ENCODE measurements around the gene S100B. TPM values are rescaled to one million over a fixed set of nuclear protein-coding genes. Genes with fewer than 3 reads are reported as not detected.

The S100B gene
- total and polyA plus RNA-seq, 2 experiments from 2014 or later: not detected

DNA sequence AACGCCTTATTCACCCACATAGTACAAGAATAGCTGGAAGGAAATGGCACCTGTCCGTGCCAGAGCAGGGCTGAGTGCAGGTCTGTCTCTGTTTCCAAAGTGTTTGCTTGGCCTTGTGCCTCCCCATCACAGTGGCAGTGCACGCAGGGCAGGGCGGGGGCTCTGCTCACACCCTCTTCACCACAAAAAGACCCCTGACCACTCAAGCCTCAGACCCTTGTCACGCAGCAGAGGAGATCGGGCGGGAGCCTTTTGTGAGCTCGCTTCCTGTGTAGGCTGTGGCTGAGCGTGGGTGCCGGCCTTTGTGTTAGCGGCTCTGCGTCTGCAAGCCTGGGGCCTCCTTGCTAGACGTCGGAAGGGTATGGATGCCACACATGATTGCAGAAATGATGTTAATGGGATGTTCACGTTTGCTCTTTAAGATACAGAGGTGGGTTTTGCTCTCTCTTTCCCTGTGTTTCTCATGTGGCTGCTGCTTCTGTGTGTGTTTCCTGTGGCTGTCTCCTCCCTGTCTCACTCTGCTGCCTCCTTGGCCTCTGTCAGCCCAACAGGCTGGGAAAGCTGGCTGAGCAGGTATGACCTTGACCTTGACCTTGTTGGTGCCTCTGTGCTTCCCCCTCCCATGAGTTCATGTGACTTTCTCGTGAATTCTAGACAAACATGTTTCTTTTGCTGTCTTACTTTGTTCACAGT lies 45.4 kb downstream of the S100B start:
- Histone ChIP-seq H4K20me1 (ENCODE audit: insufficient read depth, poor library complexity, severe bottlenecking) (no peaks in the 10 kb centered on the region), H2AFZ (no peak overlapping the region), H3K36me3 (replicated peaks; ENCODE audit: insufficient read depth, low read depth) (no peaks in the 10 kb centered on the region), H3K27ac (no peak overlapping the region), H3K79me2 (no peaks in the 10 kb centered on the region), H3K9me2 (replicated peaks; ENCODE audit: insufficient read depth) (no peaks in the 10 kb centered on the region), H3K9me3 (ENCODE audit: low read depth) (no peaks in the 10 kb centered on the region), H3K4me1 (ENCODE audit: insufficient read depth) (no peaks in the 10 kb centered on the region), H3K4me3 (no peak overlapping the region), H3K27me3 (no peaks in the 10 kb centered on the region), H3K4me2 (no peak overlapping the region)
- TF ChIP-seq EZH2phosphoT487 (IDR thresholded peaks at IDR 0.05; ENCODE audit: low read depth, severe bottlenecking, unreplicated experiment): no peak
- TF ChIP-seq EZH2 (IDR thresholded peaks at IDR 0.05; ENCODE audit: borderline replicate concordance): no peak
- TF ChIP-seq, protein P1, sequence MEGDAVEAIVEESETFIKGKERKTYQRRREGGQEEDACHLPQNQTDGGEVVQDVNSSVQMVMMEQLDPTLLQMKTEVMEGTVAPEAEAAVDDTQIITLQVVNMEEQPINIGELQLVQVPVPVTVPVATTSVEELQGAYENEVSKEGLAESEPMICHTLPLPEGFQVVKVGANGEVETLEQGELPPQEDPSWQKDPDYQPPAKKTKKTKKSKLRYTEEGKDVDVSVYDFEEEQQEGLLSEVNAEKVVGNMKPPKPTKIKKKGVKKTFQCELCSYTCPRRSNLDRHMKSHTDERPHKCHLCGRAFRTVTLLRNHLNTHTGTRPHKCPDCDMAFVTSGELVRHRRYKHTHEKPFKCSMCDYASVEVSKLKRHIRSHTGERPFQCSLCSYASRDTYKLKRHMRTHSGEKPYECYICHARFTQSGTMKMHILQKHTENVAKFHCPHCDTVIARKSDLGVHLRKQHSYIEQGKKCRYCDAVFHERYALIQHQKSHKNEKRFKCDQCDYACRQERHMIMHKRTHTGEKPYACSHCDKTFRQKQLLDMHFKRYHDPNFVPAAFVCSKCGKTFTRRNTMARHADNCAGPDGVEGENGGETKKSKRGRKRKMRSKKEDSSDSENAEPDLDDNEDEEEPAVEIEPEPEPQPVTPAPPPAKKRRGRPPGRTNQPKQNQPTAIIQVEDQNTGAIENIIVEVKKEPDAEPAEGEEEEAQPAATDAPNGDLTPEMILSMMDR (IDR thresholded peaks at IDR 0.05; ENCODE audit: poor library complexity): no peak
- 91% methylated on average over 16 of the region's 16 CpGs for WGBS (ENCODE audit: low lambda C conversion rate, missing lambda C conversion rate)
- no peak for DNase-seq (ENCODE audit: low spot score)

DNA sequence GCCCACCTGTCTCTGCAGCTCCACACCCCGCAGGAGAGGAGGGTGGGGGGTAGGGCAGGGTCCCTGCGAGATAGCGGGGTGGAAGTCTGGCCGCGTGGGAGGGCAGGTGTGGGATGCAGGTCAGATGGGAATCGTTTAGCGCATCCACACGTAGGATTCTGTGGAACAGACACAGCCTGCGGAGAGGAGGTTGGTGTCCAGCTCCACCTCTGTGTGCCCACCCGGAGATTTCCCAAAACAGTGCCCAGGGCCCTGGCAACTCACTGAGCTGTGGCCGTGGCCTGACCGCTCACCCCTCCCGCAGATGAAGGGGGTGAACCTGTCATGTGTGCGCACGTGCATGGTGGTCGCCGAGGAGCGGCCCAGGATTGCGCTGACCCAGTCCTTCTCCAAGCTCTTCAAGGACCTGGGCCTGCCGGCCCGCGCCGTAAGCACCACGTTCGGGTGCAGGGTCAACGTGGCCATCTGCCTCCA lies 46.9 kb downstream of the S100B start:
- Histone ChIP-seq H3K4me3 (no peak overlapping the region), H3K79me2 (no peaks in the 10 kb centered on the region), H3K4me2 (no peak overlapping the region), H3K4me1 (ENCODE audit: insufficient read depth) (no peaks in the 10 kb centered on the region), H3K36me3 (replicated peaks; ENCODE audit: insufficient read depth, low read depth) (no peaks in the 10 kb centered on the region), H3K9me2 (replicated peaks; ENCODE audit: insufficient read depth) (no peaks in the 10 kb centered on the region), H4K20me1 (ENCODE audit: insufficient read depth, poor library complexity, severe bottlenecking) (no peaks in the 10 kb centered on the region), H3K27me3 (no peaks in the 10 kb centered on the region), H3K27ac (no peak overlapping the region), H3K9me3 (ENCODE audit: low read depth) (no peaks in the 10 kb centered on the region), H2AFZ (no peak overlapping the region)
- 97% methylated on average over 25 of the region's 26 CpGs for WGBS (ENCODE audit: low lambda C conversion rate, missing lambda C conversion rate)
- DNase-seq (ENCODE audit: low spot score): no peak
- TF ChIP-seq, protein P1 (IDR thresholded peaks at IDR 0.05; ENCODE audit: poor library complexity): no peak
- TF ChIP-seq EZH2 (IDR thresholded peaks at IDR 0.05; ENCODE audit: borderline replicate concordance): no peak
- TF ChIP-seq EZH2phosphoT487 (IDR thresholded peaks at IDR 0.05; ENCODE audit: low read depth, severe bottlenecking, unreplicated experiment): no peak

DNA sequence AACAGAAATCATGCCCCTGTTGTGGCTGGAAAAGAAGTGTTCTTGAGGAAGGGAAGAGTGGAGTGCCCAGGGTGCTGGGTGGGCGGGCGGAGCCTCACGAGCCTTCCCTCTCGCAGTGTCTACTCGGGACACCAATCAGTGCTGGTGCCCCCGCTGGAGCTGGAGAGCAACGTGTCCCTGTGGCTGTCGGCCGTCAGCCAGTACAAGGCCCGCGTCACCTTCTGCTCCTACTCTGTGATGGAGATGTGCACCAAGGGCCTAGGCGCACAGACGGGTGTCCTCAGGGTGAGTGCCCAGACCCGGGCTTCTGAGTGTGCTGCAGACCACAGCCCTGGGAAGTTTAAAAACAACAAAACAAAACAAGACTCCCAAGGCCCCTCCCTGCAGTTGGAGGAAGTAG lies 47.4 kb downstream of the S100B start:
- H3K79me2 ChIP-seq: no peaks in the 10 kb centered on the region
- H3K4me2 ChIP-seq: no peak overlapping the region
- H3K27me3 ChIP-seq: no peaks in the 10 kb centered on the region
- TF ChIP-seq EZH2phosphoT487 (IDR thresholded peaks at IDR 0.05; ENCODE audit: low read depth, severe bottlenecking, unreplicated experiment): no peak
- TF ChIP-seq, protein P1 (IDR thresholded peaks at IDR 0.05; ENCODE audit: poor library complexity): no peak
- TF ChIP-seq EZH2 (IDR thresholded peaks at IDR 0.05; ENCODE audit: borderline replicate concordance): no peak
- no peaks in the 10 kb centered on the region for H3K9me3 ChIP-seq (ENCODE audit: low read depth)
- no peak overlapping the region for H3K4me3 ChIP-seq
- no peaks in the 10 kb centered on the region for H3K36me3 ChIP-seq (replicated peaks; ENCODE audit: insufficient read depth, low read depth)
- WGBS (ENCODE audit: low lambda C conversion rate, missing lambda C conversion rate): 89% methylated on average over 14 of the region's 14 CpGs
- H2AFZ ChIP-seq: no peak overlapping the region
- no peak overlapping the region for H3K27ac ChIP-seq
- no peaks in the 10 kb centered on the region for H3K9me2 ChIP-seq (replicated peaks; ENCODE audit: insufficient read depth)
- no peaks in the 10 kb centered on the region for H4K20me1 ChIP-seq (ENCODE audit: insufficient read depth, poor library complexity, severe bottlenecking)
- DNase-seq (ENCODE audit: low spot score): no peak
- H3K4me1 ChIP-seq (ENCODE audit: insufficient read depth): no peaks in the 10 kb centered on the region

Data from hepatocyte (in vitro differentiated cells).